CD4-positive, alpha-beta T cell treated with Interleukin-15 for 4 hours (primary cell): ENCODE results near the gene C12orf75.
"Not testable (repeated sequence)": the region's sequence is repeated elsewhere in the genome, so short reads cannot be mapped to it uniquely, and the experiment has no call there.

Source experiments
- DNase-seq: peaks from one replicate; pipeline ENCODE4 v3.0.0-alpha.2; 2020; ENCODE audit warnings: low spot score

The C12orf75 gene

DNA sequence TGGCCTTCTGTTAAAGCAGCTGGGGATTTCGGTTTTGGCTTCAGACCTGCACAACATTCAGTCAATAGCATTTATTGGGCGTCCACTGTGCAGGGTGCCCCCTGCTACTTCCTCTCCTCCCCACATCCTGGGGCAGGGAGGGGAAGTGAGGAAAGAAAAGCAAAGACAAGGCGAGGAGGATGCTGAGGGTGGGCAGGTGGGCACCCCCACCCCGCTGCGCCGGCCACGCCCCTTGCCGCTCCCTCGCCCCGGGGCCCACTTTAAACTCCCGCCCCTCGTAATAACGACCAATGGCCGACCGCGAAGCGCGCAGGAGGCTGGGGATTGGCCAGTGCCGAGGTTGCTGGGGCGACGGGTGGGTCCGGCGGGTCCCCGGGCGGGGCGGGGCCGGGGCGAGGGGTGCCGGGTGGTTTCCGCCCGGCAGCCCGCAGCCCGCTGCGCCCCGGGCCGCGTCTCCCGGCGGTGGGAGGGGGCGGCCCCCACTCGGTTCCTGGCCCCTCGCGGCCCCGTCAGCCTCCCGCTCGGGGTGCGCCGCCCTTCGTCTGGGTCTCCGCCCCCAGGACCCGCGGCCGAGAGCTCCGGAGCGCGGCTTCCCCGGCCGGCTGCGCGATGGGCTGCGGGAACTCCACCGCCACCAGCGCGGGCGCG lies at the start of gene C12orf75:
C12orf75 (plus strand) TSS at position 409 of the 648 bp plus-strand sequence; CDS start at position 610, 201 bp downstream.
- DNase-seq, result peak; percentile 89

DNA sequence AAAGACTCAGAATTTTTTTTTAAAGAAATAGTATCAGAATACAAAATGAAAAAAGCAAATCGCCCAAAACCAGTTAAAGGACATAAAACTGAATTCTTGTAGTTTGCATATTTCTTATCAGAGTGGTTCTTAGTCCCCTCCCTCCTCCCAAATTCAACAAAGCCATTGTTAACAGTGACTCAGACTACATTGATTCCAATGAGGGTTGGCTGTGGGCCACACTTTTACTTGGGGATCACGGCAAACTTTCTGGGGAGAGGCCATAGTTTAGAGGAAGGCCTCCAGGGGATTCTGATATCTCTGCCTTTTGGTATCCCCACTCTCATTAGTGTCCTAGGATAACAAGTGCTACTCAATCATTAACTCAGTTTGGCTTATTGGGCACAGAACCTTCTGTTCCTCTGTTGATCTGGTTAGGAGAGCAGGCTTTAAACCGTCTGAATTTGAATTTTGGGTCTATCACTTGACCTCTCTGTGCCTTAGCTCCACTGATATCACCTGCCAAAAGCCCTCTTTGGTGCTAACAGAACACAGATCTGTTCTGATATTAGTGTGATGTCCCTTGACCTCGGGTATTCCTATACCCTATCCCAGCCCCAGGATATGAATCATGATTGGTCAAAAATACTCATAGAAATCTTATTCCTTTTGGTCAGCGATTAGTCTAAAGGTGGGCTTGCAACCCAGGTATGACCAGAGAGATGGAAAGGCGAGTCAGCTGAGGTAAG lies 49.4 kb upstream of the C12orf75 start:
- DNase-seq, result no peak

DNA sequence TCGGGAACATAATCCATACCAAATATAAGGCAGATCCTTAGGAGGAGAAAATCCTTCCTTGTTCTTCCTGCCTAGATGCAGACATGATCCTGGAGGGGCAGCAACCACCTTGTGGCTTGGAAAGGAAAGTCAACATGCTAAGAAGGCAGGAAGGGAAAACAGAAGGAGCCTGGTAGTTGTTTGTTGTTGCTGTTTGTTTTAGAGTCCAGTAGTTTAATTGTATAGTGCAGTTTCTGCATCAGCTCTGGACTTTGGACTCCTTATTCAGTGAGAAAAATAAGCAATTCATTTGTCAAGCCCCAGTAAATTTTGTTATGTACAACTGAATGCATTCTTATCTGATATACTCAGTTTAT lies 48.8 kb upstream of the C12orf75 start:
- DNase-seq, result no peak

DNA sequence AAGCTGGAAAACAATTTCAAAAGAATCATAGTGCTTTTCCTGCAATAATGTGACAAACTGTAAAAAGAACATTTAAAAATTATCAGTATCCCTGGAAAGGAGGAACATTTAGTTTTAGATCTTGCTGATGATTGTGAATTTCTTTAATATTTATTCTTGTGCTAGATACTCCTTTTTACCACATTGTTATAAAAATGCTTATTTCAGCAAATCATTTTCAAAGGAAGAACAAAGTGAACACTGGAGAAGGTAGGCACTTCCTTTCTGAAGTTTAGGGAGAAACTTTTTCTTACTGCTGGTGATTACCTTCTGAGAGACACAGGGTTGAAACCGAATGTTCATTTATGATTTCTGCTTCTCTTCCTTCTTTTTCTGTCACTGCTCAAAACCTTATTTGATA lies 45.1 kb upstream of the C12orf75 start:
- DNase-seq, result no peak

DNA sequence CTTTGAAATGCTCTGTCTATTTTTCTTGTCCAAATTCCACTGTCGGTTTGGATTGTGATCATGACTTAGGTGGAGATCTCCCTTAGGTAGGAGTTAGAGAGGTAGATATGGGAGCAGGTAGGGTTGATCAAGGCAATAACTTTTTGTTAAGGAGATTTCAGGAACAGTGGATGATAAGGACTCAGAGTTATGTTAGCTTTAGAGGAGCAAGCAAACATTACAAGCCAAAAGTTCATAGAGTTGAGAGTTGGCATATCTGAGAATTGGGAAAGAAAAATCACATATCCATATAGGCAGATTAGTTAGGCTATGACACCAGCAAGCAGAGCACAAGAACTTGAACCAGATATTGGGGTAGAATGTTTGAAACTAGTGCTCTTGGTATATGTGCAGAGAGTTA lies 43.1 kb upstream of the C12orf75 start:
- no peak for DNase-seq

DNA sequence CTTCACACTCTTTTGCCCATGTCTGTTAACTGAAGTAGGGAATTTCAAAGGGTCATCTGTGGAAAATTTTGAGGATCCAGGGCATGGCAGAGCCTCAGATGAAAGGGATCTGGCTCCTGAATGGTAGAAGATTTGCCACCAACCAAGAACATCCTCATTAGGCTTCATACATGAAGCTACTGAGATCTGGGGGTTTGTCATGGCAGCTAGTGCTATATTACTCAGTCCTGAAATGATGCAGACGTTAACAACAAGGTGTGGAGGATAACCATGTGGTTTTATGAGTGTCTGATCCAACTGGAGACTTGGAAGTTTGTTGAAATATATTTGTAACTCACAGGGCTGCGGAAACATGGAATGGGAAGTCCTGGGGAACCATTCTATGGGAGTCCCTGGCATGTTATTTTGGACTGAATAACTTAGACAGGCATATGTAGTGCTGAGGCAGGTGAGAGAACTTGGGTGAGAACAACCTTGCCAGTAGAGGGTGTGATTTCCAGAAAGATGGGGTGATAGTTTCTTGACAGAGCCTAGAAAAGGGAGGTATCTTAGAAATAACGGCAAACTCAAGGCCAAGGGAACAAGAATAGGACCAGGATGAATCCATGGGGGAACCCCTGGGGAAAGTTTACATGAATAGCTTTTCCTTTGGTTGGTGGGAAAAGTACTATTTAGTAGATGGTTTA lies 42.0 kb upstream of the C12orf75 start:
- no peak for DNase-seq

DNA sequence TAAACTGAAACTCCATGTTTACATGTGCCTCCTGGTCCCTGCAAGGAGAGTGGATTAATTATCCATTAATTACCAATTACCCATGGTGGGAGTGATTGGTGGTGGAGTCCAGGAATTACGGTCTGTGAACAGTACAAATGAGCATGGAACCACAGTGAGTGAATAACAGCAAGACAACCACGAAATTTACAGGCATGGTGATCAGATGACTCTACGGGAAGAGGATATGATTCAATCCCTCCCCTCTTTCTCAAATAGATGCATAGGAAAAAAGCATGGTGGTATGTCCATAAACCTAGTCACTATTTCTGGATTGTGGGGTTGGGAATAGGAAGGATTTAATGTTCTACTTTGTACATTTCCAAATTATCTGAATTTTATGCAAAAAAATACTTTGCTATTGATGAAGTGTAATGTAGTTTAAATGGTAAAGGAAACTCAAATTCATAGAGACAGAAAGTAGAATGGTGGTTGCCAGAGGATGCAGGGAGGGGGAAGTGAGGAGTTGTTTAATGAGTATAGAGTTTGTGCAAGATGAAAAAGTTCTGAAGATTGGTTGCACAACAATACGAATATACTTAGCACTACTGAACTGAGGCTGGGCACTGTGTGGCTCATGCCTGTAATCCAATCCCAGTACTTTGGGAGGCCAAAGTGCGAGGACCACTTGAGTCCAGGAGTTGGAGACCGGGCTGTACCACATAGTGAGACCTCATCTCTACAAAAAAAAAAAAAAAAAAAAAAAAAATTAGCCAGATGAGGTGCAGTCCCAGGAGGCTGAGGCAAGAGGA lies 41.2 kb upstream of the C12orf75 start:
- no peak for DNase-seq

DNA sequence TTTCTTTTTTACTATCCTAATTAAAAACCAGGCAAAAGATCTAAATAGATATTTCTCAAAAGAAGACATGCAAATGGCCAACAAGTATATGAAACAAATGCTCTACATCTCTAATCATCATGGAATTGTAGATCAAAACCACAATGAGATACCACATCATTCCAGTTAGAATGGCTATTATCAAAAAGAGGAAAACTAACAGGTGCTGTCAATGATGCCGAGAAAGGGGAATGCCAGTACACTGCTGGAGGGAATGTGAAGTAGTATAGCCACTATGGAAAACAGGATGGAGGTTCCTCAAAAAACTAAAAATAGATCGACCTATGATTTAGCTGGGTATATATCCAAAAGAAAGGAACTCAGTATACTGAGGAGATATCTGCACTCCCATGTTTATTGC lies 39.0 kb upstream of the C12orf75 start:
- DNase-seq, result no peak

DNA sequence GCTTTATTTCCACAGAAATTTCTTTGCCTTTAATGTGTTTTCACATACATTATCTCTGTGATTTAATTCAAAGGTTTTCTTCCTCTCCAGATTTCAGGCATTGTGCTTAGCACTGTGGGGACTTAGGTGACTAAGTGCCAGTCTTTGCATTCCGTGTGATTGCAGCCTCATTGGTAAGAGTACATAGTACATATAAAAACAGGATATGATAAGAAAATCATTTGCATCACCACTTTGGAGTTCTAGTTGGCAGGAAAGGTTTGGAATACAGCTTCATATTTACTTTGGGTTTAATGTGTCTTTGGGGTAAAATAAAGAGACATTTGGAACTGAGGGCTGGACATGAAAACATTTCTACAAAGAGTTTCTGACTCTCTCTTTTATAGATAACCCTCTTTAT lies 37.8 kb upstream of the C12orf75 start:
- no peak for DNase-seq

DNA sequence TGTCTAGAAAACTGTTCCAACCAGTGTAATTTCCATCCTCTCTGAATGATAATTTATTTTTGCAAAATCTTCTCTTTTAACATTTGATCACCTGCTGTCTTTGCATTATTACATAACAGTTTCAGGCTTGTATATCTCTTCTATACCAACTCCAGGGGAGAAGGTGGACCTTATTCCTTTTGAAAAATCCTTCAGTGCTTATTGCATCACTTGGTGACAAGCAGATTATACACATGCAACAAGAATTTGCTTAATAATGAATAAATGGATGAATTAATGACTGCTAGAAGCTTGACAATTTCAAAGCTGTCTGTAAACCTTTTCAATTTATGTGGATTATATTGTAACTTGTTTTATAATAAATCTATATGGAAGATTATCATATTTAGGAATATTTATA lies 37.3 kb upstream of the C12orf75 start:
- DNase-seq, result no peak

DNA sequence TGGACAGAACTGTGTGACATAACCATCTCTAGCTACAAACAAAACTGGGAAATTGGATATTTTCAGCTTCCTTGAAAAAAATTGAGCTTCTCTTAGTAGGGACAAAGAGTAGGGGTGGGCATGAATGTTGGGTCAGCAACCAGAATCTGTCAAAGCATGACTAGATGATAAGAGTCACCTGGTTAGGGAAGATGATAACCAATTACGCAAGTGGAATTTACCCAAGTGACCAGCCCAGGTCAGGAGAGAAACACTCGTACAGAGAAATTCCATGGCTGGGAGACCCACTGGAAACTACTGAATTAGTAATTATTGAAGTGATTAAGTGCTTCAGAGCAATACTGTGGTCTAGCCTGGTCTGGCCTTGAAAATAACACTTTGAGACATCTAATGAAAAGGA lies 36.3 kb upstream of the C12orf75 start:
- no peak for DNase-seq

DNA sequence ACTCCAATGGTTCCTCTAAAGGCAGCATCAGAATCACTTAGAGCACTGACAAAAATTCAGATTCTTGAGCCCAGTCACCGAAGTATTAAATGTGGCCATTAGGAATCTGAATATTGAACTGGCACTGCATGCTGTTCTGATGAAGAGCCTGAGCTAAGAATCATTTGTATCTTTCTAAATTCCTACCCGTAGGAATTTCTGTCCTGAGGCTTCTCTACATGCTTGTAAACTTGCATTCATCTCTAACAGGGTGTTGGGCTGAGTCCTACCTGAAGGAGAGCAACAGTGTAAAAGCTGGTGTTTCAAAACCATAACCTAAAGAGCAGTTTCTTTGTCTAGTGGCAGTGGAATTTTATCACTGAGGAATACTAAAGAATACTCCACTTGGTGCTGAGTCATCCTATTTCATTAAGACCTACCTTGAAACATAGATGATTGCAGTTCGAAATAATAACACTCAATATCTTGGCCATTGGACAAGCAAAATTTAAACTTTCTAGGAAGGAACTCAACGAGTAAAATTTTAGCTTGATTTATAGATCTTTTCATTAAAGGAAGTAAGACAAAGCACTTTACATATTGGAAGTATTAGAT lies 35.5 kb upstream of the C12orf75 start:
- DNase-seq, result no peak

DNA sequence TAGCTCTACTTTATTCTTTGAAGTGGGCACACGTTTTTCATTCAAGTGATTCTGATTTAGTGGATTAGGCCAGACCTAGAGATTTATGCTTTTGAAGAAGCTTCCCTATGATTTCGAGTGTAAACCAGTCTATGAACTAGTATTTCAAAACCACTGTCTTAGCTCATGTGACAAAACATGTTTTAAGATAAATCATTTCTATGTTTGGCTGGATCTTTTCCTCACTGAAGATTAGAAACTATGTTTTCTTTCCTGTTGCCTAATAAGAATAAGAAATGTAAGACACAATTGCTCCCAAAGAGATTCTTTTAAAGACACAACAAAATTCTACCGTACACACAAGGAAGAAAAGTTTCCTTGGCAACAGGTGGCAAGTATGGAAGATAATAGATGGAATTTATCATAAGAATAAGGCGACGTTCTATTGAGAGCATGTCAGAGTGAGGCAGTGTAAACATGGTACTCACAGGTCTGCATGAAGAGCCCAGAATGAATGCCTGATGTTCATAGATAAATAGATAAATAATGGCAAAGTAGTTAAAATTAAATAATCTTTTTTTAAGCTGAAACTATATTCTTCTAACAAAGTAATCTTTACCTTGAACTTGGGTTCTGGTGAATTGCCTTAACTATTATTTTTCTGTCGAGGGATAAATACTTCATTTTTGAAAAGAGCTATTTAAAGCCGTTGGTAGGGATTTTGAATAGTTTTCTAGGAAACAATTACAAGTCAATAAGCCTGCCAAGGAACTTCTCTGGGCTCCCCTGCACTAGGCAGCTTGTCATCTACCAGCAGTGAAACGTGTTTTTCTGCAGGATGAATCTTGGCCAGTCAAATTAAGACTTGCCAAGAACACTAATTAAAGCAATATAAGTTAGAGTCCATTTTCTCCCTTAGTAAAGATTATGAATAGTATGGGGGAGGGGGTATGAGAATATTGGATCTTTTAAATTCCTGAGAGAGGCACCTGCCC lies 34.1 kb upstream of the C12orf75 start:
- no peak for DNase-seq

DNA sequence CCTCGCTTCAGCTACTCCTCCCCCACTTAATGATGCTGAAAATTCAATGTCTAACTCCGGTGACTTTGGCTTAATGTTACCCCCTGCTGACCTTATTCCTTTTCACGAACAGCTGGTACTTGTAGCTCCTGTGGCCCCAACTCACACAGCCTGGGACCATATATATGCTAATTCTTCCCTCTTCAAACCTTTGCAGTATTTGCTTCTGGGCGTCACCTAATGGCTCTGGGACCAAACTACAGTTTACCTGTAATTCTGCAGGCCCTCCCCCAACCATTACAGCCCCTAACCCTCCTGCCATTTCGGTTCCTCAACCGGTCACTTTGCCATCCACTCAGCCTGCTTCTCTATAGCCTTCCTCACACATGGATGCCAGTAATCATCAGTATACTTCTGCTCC lies 29.6 kb upstream of the C12orf75 start:
- DNase-seq, result no peak

DNA sequence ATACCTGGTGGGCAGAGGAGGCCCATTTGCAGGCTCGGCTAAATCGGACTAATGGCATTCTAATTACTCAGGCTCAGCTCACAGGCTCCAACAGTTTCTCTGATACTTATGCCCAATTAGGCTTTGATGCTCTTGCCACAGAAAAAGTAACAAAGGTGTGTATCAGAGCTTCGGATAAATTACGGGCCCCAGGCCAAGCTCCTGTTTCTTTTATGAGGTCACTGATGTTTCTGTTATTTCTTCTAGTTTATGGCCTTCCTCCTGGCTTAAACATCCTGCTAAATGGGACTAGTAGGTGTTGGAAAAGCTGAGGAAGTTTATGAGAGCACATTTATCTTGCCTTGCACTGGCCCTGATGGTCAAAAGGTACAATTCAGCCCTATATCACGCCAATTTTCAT lies 28.8 kb upstream of the C12orf75 start:
- no peak for DNase-seq

DNA sequence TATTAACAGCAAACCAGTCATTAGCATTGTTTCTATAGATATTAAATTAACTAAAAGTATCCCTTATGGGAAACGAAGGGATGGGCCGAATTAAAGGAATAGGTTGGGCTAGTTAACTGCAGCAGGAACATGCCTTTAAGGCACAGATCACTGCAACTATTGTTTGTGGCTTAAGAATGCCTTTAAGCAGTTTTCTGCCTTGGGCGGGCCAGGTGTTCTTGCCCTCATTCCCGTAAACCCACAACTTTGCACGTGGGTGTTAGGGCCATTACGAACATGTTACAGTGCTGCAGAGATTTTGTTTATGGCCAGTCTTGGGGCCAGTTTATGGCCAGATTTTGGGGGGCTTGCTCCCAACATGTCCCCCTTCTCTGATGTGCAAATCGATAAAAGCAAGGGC lies 27.5 kb upstream of the C12orf75 start:
- DNase-seq, result not testable (repeated sequence)

DNA sequence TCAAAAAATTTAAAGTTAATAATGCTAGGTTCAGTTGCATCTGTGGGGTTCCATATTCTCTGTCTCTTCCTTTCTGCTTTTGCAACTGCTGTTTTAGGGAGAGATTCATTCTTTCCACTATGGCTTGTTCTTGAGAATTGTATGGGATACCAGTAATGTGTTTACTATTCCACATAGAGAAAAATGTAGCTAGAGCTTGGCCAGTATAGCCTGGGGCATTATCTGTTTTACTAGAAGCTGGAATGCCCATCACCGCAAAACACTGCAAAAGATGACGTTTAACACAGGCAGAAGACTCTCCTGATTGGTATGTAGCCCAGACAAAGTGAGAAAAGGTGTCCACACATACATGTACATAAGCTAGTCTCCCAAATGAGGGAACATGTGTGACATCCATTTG lies 25.9 kb upstream of the C12orf75 start:
- DNase-seq, result not testable (repeated sequence)

DNA sequence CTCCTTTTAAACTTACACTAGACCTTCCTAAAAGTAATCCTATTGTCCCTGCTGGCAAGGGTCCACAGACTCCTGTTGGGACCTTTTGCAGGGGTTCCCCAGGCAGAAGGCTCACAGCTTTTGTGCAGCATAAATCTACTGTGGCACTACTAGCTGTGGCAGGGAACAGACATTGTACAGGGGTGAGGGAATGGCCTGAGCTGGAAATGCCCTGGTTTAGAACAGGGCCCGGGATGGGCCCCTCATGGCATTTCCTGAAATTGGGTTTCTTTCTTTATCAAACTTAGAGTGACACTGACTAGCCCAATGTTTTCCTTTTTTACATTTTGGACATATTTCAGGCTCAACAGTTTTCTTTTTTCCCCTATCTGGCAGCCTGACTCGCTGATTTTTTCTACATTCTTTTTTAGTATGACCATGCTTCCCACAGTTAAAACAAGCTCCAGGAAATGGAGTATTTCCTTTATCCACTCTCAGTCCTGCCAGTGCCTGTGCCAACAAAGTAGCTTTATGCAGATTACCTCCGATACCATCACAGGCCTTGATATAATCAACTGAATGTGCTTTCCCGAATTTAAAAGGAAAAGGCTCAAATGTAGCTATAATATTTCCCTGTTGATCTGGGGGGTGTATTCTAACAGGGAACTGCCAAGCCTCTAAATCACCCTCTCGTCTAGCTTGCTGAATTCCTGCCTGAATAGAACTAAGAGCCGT lies 22.7 kb upstream of the C12orf75 start:
- DNase-seq, result not testable (repeated sequence)

DNA sequence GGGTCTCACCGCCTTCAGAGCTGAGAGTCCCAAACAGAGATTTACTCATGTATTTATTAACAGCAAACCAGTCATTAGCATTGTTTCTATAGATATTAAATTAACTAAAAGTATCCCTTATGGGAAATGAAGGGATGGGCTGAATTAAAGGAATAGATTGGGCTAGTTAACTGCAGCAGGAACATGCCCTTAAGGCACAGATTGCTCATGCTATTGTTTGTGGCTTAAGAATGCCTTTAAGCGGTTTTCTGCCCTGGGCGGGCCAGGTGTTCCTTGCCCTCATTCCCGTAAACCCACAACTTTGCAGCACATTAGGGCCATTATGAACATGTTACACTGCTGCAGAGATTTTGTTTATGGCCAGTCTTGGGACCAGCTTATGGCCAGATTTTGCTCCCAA lies 21.7 kb upstream of the C12orf75 start:
- DNase-seq, result not testable (repeated sequence)

DNA sequence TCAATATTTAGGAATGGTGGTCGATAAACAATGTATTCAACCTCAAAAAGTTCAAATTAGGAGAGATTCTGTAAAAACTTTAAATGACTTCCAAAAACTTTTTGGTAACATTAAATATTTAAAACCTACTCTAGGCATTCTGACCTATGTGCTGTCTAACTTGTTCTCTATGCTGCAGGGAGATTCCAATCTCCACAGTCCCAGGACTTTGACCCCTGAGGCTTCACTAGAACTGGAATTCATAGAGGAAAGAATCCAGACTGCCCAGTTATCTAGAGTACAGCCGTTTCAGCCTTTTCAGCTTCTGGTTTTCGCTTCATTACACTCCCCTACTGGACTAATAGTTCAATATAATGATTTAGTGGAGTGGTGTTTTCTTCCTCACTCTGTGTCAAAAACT lies 21.1 kb upstream of the C12orf75 start:
- DNase-seq, result not testable (repeated sequence)
